Left colon (tissue), 2 donors: Measurements from ENCODE around the gene SKP2. TPM values are rescaled to one million over a fixed set of nuclear protein-coding genes. Genes with fewer than 3 reads are reported as not detected.
"Not testable (repeated sequence)": the region's sequence is repeated elsewhere in the genome, so short reads cannot be mapped to it uniquely, and the experiment has no call there.

Experiments used
- ATAC-seq: fragments of 200-7000 bp; cut with Tn5 transposase; one replicate; pipeline ENCODE4 v1.9.1; 2020; ENCODE audit warnings: mild to moderate bottlenecking, moderate library complexity
- DNase-seq, 2 donors: peaks; one replicate each; pipeline ENCODE4 v3.0.0-alpha.2; 2020
- intact Hi-C, 2 donors: fragments of 100-400 bp; cut with DNase I in 1 of 2; cut with micrococcal nuclease in 1 of 2; formaldehyde crosslinking; loops; one replicate each; pipeline versions ENCODE4 v1.11.2 to v1.14.0; 2022; cut with DNase I, micrococcal nuclease
- long read RNA-seq: library from polyadenylated mRNA; unstranded; transcript quantifications from one replicate; pipeline ENCODE4 v2.0.0, GENCODE V29; 2021
- total RNA-seq, 2 donors: library from RNA; stranded (reverse); fragmentation: NEBNext Ultra II Directional; extraction: Animal tissue kit (Norgen Biotek cat#: 25700); gene quantifications; one replicate each; pipeline ENCODE4 v1.2.1, GENCODE V29; 2021
- donor health status: DM: no; HTN: no; CAD: no.
- donor health status: DM: yes; HTN: yes; CAD: no.

The SKP2 gene
- 10 to 100 TPM; 14.4 to 19.1 TPM for total RNA-seq
- long read RNA-seq, transcript SKP2-201 (10 exons, 1,537 nt) = minor isoform, 6 of 16 reads
- long read RNA-seq, transcript SKP2-202 (10 exons, 3,759 nt) = major isoform, 9 of 16 reads
- long read RNA-seq, partial matches to known transcripts = 0 of 16 reads
- long read RNA-seq, other reads (novel, unspliced or antisense) = 1 of 16 reads

GRCh38 chr5:36151434-36152323, at the start of gene SKP2, which contains the start of gene LMBRD2:
Gene SKP2, plus strand, starts transcription at chr5:36152111. Its CDS starts 152 bp downstream, at chr5:36152263.
Gene LMBRD2, minus strand, starts transcription at chr5:36151887. Its CDS starts 8,538 bp downstream, at chr5:36143349.
- DNase-seq = peak; percentile 97 to 98
- ATAC-seq = peak; percentile 99
- intact Hi-C loops = no loop called here

- ATAC-seq = no peak
- intact Hi-C loops = no loop called here
- DNase-seq = no peak
These were observed 46.1 kb upstream of the SKP2 start for GRCh38 chr5:36105819-36106218.

- ATAC-seq (no peak), DNase-seq (no peak)
- intact Hi-C loops = no loop called here
These were observed 43.0 kb upstream of the SKP2 start for GRCh38 chr5:36108758-36109460.

GRCh38 chr5:36111238-36111637, 40.7 kb upstream of the SKP2 start:
- ATAC-seq (no peak), DNase-seq (no peak)
- intact Hi-C loops = no loop called here

GRCh38 chr5:36125868-36126267, 26.0 kb upstream of the SKP2 start:
- intact Hi-C loops = no loop called here
- DNase-seq (no peak), ATAC-seq (no peak)

GRCh38 chr5:36128795-36129194, 23.1 kb upstream of the SKP2 start:
- DNase-seq (no peak), ATAC-seq (no peak)
- intact Hi-C loops = no loop called here

- ATAC-seq, DNase-seq, intact Hi-C loops: not testable (repeated sequence)
These were observed 22.2 kb upstream of the SKP2 start for GRCh38 chr5:36129666-36130065.

GRCh38 chr5:36133009-36133408, 18.9 kb upstream of the SKP2 start:
- ATAC-seq, DNase-seq, intact Hi-C loops: not testable (repeated sequence)

GRCh38 chr5:36135988-36136387, 15.9 kb upstream of the SKP2 start:
- DNase-seq (no peak), ATAC-seq (no peak)
- intact Hi-C loops = no loop called here

GRCh38 chr5:36136581-36136980, 15.3 kb upstream of the SKP2 start:
- intact Hi-C loops = no loop called here
- DNase-seq (no peak), ATAC-seq (no peak)

GRCh38 chr5:36138900-36139683, 12.8 kb upstream of the SKP2 start:
- peak; percentile 97 for ATAC-seq
- intact Hi-C loops = no loop called here
- peak; percentile 27 to 36 for DNase-seq

GRCh38 chr5:36145311-36145710, 6.6 kb upstream of the SKP2 start:
- DNase-seq = no peak
- ATAC-seq = no peak
- intact Hi-C loops = no loop called here

GRCh38 chr5:36146390-36146789, 5.5 kb upstream of the SKP2 start:
- no peak for DNase-seq
- intact Hi-C loops = no loop called here
- no peak for ATAC-seq

- no peak for DNase-seq
- intact Hi-C loops = no loop called here
- ATAC-seq = no peak
These were observed 4.2 kb upstream of the SKP2 start for GRCh38 chr5:36147681-36148080.

- intact Hi-C loops = no loop called here
- peak; percentile 48 to 50 for DNase-seq
- peak; percentile 38 for ATAC-seq
These were observed 1.1 kb upstream of the SKP2 start for GRCh38 chr5:36150676-36151433.

- no peak for ATAC-seq
- intact Hi-C loops = no loop called here
- DNase-seq = no peak
These were observed 700 bp downstream of the SKP2 start for GRCh38 chr5:36152324-36153297.

GRCh38 chr5:36153298-36153677, 1.4 kb downstream of the SKP2 start:
- no peak for DNase-seq
- intact Hi-C loops = no loop called here
- no peak for ATAC-seq
